Non-pigmented ciliary epithelial cell (primary cell): ENCODE data around the gene SCARF1.

ENCODE experiments used
- DNase-seq: peaks from one replicate; pipeline ENCODE4 v3.0.0-alpha.2; 2010; ENCODE audit warnings: low read depth

Gene SCARF1

GRCh38 chr17:1628856-1629503 lies 16.6 kb downstream of the SCARF1 start:
- peak; percentile 55 for DNase-seq

- no peak for DNase-seq
These were observed 17.3 kb downstream of the SCARF1 start, which contains the start of gene SLC43A2 for GRCh38 chr17:1627982-1628855. TSS of gene SLC43A2 (minus strand) at chr17:1628834. CDS start at chr17:1627874, 960 bp downstream.

GRCh38 chr17:1627182-1627981 lies 18.1 kb downstream of the SCARF1 start:
- no peak for DNase-seq

GRCh38 chr17:1626333-1626732 lies 19.2 kb downstream of the SCARF1 start:
- no peak for DNase-seq

- DNase-seq: no peak
These were observed 20.0 kb downstream of the SCARF1 start for GRCh38 chr17:1625581-1625980.

- DNase-seq: no peak
These were observed 20.5 kb downstream of the SCARF1 start for GRCh38 chr17:1625053-1625452.

- no peak for DNase-seq
These were observed 20.9 kb downstream of the SCARF1 start for GRCh38 chr17:1624650-1625049.

- no peak for DNase-seq
These were observed 22.4 kb downstream of the SCARF1 start for GRCh38 chr17:1623057-1623630.

GRCh38 chr17:1621273-1621954 lies 24.1 kb downstream of the SCARF1 start:
- no peak for DNase-seq

- DNase-seq: no peak
These were observed 25.0 kb downstream of the SCARF1 start for GRCh38 chr17:1620486-1620885.

- peak; percentile 68 for DNase-seq
These were observed 27.8 kb downstream of the SCARF1 start for GRCh38 chr17:1617620-1618174.

- no peak for DNase-seq
These were observed 29.4 kb downstream of the SCARF1 start for GRCh38 chr17:1616101-1616500.

GRCh38 chr17:1612400-1612799 lies 33.1 kb downstream of the SCARF1 start:
- DNase-seq: no peak

GRCh38 chr17:1611715-1612114 lies 33.8 kb downstream of the SCARF1 start:
- DNase-seq: no peak

- no peak for DNase-seq
These were observed 36.9 kb downstream of the SCARF1 start for GRCh38 chr17:1608676-1609075.

- no peak for DNase-seq
These were observed 37.6 kb downstream of the SCARF1 start for GRCh38 chr17:1607971-1608320.

GRCh38 chr17:1606352-1606985 lies 39.1 kb downstream of the SCARF1 start:
- DNase-seq: no peak

GRCh38 chr17:1605681-1606351 lies 39.7 kb downstream of the SCARF1 start:
- no peak for DNase-seq

- DNase-seq: no peak
These were observed 40.6 kb downstream of the SCARF1 start for GRCh38 chr17:1604831-1605528.

- DNase-seq: no peak
These were observed 44.0 kb downstream of the SCARF1 start for GRCh38 chr17:1601571-1601970.
